ENCODE measurements around the gene PRRT3. TPM values are rescaled to one million over a fixed set of nuclear protein-coding genes. Genes with fewer than 3 reads are reported as not detected.

The PRRT3 gene
- total and polyA plus RNA-seq, 4 donors, result 3.8 to 15.5 (median 8.1) TPM

DNA sequence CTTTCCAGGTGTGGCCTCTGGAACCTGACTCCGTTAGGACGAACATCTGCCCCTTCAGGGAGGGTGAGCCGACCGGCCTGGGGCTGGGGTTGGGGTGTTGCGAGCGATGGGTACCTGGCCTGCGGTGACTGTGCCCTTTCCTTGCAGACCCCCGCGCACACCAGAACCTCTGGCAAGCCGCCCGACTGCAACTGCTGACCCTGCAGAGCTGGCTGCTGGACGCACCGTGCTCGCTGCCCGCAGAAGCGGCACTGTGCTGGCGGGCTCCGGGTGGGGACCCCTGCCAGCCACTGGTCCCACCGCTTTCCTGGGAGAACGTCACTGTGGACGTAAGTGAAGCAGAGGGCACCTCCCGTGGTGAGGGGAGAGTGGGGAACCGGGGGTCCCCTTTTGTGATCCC, 24.1 kb downstream of the PRRT3 start:
- H3K4me3 ChIP-seq (ENCODE audit: low read depth, low read length), result no peak overlapping the region
- no peak for DNase-seq (ENCODE audit: low read depth in 4 of 6, low spot score in 6 of 6)
- peaks cover 11% of the 10 kb centered on the region for H3K4me1 ChIP-seq (ENCODE audit: control insufficient read depth, insufficient read depth, low read length)
- H3K27me3 ChIP-seq (ENCODE audit: control insufficient read depth, insufficient read depth, low read length), result no peaks in the 10 kb centered on the region
- H3K36me3 ChIP-seq (ENCODE audit: control insufficient read depth, insufficient read depth, low read length), result peaks cover 10% of the 10 kb centered on the region
- 95% methylated on average over 20 of the region's 23 CpGs for WGBS (ENCODE audit: insufficient coverage)
- H3K9me3 ChIP-seq (ENCODE audit: control insufficient read depth, insufficient read depth, low read length), result no peaks in the 10 kb centered on the region
- no peak overlapping the region for H3K27ac ChIP-seq (ENCODE audit: low read depth, low read length)

- no peak for DNase-seq (ENCODE audit: low read depth in 4 of 6, low spot score in 6 of 6)
- Histone ChIP-seq H3K4me3 (ENCODE audit: low read depth, low read length) (no peak overlapping the region), H3K36me3 (ENCODE audit: control insufficient read depth, insufficient read depth, low read length) (peaks cover 7% of the 10 kb centered on the region), H3K9me3 (ENCODE audit: control insufficient read depth, insufficient read depth, low read length) (no peaks in the 10 kb centered on the region), H3K4me1 (ENCODE audit: control insufficient read depth, insufficient read depth, low read length) (peaks cover 37% of the 10 kb centered on the region), H3K27me3 (ENCODE audit: control insufficient read depth, insufficient read depth, low read length) (no peaks in the 10 kb centered on the region), H3K27ac (ENCODE audit: low read depth, low read length) (no peak overlapping the region)
- 94% methylated on average over 3 of the region's 8 CpGs for WGBS (ENCODE audit: insufficient coverage)
Measured at GRCh38 chr3:9918261-9919038, 33.8 kb downstream of the PRRT3 start.

DNA sequence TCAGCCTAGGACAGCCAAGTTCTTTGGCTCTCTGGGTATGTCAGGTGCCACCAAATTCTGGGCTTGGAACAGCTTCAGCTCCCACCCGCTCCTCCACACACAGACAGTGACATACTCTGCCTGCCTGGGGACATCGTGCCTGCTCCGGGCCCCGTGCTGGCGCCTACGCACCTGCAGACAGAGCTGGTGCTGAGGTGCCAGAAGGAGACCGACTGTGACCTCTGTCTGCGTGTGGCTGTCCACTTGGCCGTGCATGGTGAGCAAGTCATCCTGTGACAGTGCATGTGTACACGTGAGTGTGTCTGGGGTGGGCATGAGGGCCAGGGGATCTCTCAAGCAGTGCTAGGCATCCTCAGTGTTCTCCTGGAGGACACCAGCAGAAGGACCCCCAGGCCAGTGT, 34.4 kb downstream of the PRRT3 start:
- Histone ChIP-seq H3K4me3 (ENCODE audit: low read depth, low read length) (no peak overlapping the region), H3K9me3 (ENCODE audit: control insufficient read depth, insufficient read depth, low read length) (no peaks in the 10 kb centered on the region), H3K4me1 (ENCODE audit: control insufficient read depth, insufficient read depth, low read length) (peaks cover 37% of the 10 kb centered on the region), H3K36me3 (ENCODE audit: control insufficient read depth, insufficient read depth, low read length) (peaks cover 7% of the 10 kb centered on the region), H3K27me3 (ENCODE audit: control insufficient read depth, insufficient read depth, low read length) (no peaks in the 10 kb centered on the region), H3K27ac (ENCODE audit: low read depth, low read length) (no peak overlapping the region)
- DNase-seq (ENCODE audit: low read depth in 4 of 6, low spot score in 6 of 6), result no peak
- WGBS (ENCODE audit: insufficient coverage), result 95% methylated on average over 10 of the region's 10 CpGs

GRCh38 chr3:9916734-9917680, 35.2 kb downstream of the PRRT3 start, which contains the start of gene IL17RC:
TSS of gene IL17RC (plus strand) at chr3:9917098. CDS start at chr3:9917316, 218 bp downstream.
- Histone ChIP-seq H3K4me1 (ENCODE audit: control insufficient read depth, insufficient read depth, low read length) (peaks cover 37% of the 10 kb centered on the region), H3K27me3 (ENCODE audit: control insufficient read depth, insufficient read depth, low read length) (no peaks in the 10 kb centered on the region), H3K9me3 (ENCODE audit: control insufficient read depth, insufficient read depth, low read length) (no peaks in the 10 kb centered on the region), H3K27ac (ENCODE audit: low read depth, low read length) (peak within 1 kb of the TSS; percentile 91), H3K4me3 (ENCODE audit: low read depth, low read length) (peak within 1 kb of the TSS; percentile 57), H3K36me3 (ENCODE audit: control insufficient read depth, insufficient read depth, low read length) (peaks cover 7% of the 10 kb centered on the region)
- WGBS (ENCODE audit: insufficient coverage), result 33% methylated on average over 16 of the region's 19 CpGs
- peak in 2 of 6 donors; percentile 45 to 86 for DNase-seq (ENCODE audit: low read depth in 4 of 6, low spot score in 6 of 6)

DNA sequence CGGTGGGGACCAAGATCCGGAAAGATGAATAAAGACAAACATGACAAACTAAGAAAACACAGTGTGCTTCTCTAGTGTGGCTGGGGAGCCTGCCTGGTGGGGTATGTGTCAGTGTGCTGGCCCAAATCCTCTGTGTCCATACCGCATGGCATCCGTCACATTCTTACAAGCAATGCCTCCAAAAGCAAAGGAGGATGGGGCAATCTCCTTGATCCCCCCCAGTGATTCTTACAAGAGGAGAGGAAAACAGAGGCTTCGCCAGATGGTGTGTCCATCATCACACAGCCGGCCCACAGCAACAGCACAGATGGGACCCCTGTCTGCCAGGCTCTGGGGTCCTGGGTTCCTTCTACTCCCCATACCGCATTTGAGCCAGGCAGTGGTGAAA, 35.9 kb downstream of the PRRT3 start:
- no peaks in the 10 kb centered on the region for H3K27me3 ChIP-seq (ENCODE audit: control insufficient read depth, insufficient read depth, low read length)
- H3K36me3 ChIP-seq (ENCODE audit: control insufficient read depth, insufficient read depth, low read length), result peaks cover 7% of the 10 kb centered on the region
- no peaks in the 10 kb centered on the region for H3K9me3 ChIP-seq (ENCODE audit: control insufficient read depth, insufficient read depth, low read length)
- peak in 1 of 6 donors; percentile 75 for DNase-seq (ENCODE audit: low read depth in 4 of 6, low spot score in 6 of 6)
- 53% methylated on average over 4 of the region's 7 CpGs for WGBS (ENCODE audit: insufficient coverage)
- H3K27ac ChIP-seq (ENCODE audit: low read depth, low read length), result peak overlapping the region; percentile 91
- peaks cover 37% of the 10 kb centered on the region for H3K4me1 ChIP-seq (ENCODE audit: control insufficient read depth, insufficient read depth, low read length)
- peak overlapping the region; percentile 57 for H3K4me3 ChIP-seq (ENCODE audit: low read depth, low read length)

GRCh38 chr3:9915254-9916141, 36.7 kb downstream of the PRRT3 start:
- H3K27ac ChIP-seq (ENCODE audit: low read depth, low read length), result peak overlapping the region; percentile 91
- H3K9me3 ChIP-seq (ENCODE audit: control insufficient read depth, insufficient read depth, low read length), result no peaks in the 10 kb centered on the region
- under 1% methylated on average over 92 of the region's 99 CpGs for WGBS (ENCODE audit: insufficient coverage)
- H3K4me1 ChIP-seq (ENCODE audit: control insufficient read depth, insufficient read depth, low read length), result peaks cover 37% of the 10 kb centered on the region
- H3K27me3 ChIP-seq (ENCODE audit: control insufficient read depth, insufficient read depth, low read length), result no peaks in the 10 kb centered on the region
- DNase-seq (ENCODE audit: low read depth in 4 of 6, low spot score in 6 of 6), result peak in 3 of 6 donors; percentile 26 to 80 (median 78)
- peaks cover 6% of the 10 kb centered on the region for H3K36me3 ChIP-seq (ENCODE audit: control insufficient read depth, insufficient read depth, low read length)
- peak overlapping the region; percentile 54 for H3K4me3 ChIP-seq (ENCODE audit: low read depth, low read length)

DNA sequence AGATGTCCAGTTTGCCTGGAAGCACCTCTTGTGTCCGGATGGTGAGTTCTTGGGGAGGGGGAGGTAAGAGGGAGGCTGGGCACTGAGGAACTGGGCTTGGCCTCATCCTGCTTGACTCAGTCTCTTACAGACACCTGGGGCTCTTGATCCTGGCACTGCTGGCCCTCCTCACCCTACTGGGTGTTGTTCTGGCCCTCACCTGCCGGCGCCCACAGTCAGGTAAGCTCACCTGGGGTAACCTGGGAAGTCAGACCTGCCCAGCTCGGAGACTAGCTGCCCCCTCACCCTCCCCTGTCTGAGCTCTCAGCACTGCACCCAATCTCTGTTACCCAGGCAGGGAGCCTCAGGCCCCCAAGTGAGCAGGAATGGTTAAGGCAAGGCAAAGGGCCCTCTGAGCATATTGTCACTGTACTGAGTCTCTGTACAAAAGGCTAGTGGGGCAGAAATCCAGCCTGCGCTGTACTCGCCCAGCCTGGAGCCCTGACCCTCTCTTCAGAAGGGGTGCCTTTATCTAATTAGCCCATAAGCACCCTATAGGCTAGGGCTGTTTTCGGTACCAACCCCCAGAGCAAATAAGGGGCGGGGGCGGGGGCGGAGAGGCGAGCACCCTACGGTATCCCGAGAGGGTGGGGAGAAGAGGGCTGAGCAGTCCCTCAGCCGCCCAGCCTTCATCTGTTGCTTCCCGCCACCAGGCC, 37.5 kb downstream of the PRRT3 start:
- Histone ChIP-seq H3K4me1 (ENCODE audit: control insufficient read depth, insufficient read depth, low read length) (peaks cover 37% of the 10 kb centered on the region), H3K36me3 (ENCODE audit: control insufficient read depth, insufficient read depth, low read length) (peaks cover 3% of the 10 kb centered on the region), H3K4me3 (ENCODE audit: low read depth, low read length) (peak overlapping the region; percentile 31), H3K27ac (ENCODE audit: low read depth, low read length) (peak overlapping the region; percentile 69), H3K27me3 (ENCODE audit: control insufficient read depth, insufficient read depth, low read length) (no peaks in the 10 kb centered on the region), H3K9me3 (ENCODE audit: control insufficient read depth, insufficient read depth, low read length) (no peaks in the 10 kb centered on the region)
- 33% methylated on average over 11 of the region's 15 CpGs for WGBS (ENCODE audit: insufficient coverage)
- no peak for DNase-seq (ENCODE audit: low read depth in 4 of 6, low spot score in 6 of 6)

- WGBS (ENCODE audit: insufficient coverage), result 62% methylated on average over 1 of the region's 1 CpG
- no peak for DNase-seq (ENCODE audit: low read depth in 4 of 6, low spot score in 6 of 6)
- Histone ChIP-seq H3K9me3 (ENCODE audit: control insufficient read depth, insufficient read depth, low read length) (no peaks in the 10 kb centered on the region), H3K4me3 (ENCODE audit: low read depth, low read length) (no peak overlapping the region), H3K27me3 (ENCODE audit: control insufficient read depth, insufficient read depth, low read length) (no peaks in the 10 kb centered on the region), H3K36me3 (ENCODE audit: control insufficient read depth, insufficient read depth, low read length) (peaks cover 3% of the 10 kb centered on the region), H3K27ac (ENCODE audit: low read depth, low read length) (no peak overlapping the region), H3K4me1 (ENCODE audit: control insufficient read depth, insufficient read depth, low read length) (peaks cover 37% of the 10 kb centered on the region)
Measured at GRCh38 chr3:9914011-9914410, 38.2 kb downstream of the PRRT3 start.

Data from spinal cord (tissue), 10 donors.